ENCODE data around the gene LOXL1. TPM values are rescaled to one million over a fixed set of nuclear protein-coding genes. Genes with fewer than 3 reads are reported as not detected.

LOXL1 gene
- total RNA-seq, 1 donor from 2014 or later = 25.1 TPM

DNA sequence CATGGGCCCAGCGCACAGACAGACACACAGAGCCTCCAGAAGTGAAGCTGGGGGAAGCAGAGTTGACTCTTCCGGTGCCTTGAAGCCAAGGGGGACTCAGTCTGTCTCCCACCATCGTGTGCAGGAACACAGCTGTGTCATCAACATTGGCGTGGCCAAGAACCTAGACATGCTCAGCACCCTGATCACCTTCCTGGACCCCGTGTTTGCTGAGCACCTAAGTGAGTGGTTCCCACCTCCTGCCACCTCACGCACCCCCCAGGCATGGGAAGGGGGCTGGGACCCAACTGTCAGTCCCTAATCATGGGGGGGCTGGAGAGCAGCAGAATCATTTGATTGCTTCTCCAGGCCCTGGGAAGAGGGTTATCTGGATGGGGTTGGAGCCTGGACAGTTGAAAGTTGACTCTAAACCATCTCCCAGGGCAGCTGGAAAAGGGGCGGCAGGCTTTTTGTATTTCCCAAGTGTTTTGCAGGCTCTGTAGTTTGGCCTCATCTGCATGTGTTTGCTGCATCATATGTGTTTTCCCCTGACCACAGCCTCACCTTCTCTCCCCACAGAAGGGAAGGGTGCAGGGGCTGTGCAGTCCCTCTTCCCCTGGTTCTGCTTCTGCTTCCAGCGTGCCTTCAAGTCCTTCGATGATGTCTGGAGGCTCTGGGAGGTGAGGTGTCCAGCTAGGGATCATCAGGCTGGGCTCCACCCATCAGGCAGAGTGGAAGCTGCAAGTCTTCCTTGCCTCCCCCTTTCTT, 40.1 kb upstream of the LOXL1 start:
- Mint-ChIP-seq H3K9me3 (no peaks in the 10 kb centered on the region), H3K27ac (no peak overlapping the region), H3K4me3 (no peak overlapping the region), H3K36me3 (no peaks in the 10 kb centered on the region), H3K27me3 (peaks cover 53% of the 10 kb centered on the region), H3K4me1 (ENCODE audit: unreplicated experiment) (peaks cover 6% of the 10 kb centered on the region)
- DNase-seq (ENCODE audit: extremely low spot score, unreplicated experiment) = no peak
- TF ChIP-seq, protein P1, sequence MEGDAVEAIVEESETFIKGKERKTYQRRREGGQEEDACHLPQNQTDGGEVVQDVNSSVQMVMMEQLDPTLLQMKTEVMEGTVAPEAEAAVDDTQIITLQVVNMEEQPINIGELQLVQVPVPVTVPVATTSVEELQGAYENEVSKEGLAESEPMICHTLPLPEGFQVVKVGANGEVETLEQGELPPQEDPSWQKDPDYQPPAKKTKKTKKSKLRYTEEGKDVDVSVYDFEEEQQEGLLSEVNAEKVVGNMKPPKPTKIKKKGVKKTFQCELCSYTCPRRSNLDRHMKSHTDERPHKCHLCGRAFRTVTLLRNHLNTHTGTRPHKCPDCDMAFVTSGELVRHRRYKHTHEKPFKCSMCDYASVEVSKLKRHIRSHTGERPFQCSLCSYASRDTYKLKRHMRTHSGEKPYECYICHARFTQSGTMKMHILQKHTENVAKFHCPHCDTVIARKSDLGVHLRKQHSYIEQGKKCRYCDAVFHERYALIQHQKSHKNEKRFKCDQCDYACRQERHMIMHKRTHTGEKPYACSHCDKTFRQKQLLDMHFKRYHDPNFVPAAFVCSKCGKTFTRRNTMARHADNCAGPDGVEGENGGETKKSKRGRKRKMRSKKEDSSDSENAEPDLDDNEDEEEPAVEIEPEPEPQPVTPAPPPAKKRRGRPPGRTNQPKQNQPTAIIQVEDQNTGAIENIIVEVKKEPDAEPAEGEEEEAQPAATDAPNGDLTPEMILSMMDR (conservative IDR thresholded peaks at IDR 0.05) = no peak

- Mint-ChIP-seq H3K9me3 (no peaks in the 10 kb centered on the region), H3K4me1 (ENCODE audit: unreplicated experiment) (peaks cover 6% of the 10 kb centered on the region)
- DNase-seq (ENCODE audit: extremely low spot score, unreplicated experiment) = no peak
These were observed 39.4 kb upstream of the LOXL1 start for GRCh38 chr15:73886717-73887345.

GRCh38 chr15:73887481-73887880, 38.8 kb upstream of the LOXL1 start:
- no peak overlapping the region for H3K4me3 Mint-ChIP-seq
- TF ChIP-seq, protein P1 (conservative IDR thresholded peaks at IDR 0.05) = no peak

More at GRCh38 chr15:73886717-73887345, 39.4 kb upstream of the LOXL1 start:
- TF ChIP-seq, protein P1 (conservative IDR thresholded peaks at IDR 0.05) = no peak
- Mint-ChIP-seq H3K27me3 (peaks cover 53% of the 10 kb centered on the region), H3K4me3 (no peak overlapping the region), H3K27ac (no peak overlapping the region), H3K36me3 (no peaks in the 10 kb centered on the region)

DNA sequence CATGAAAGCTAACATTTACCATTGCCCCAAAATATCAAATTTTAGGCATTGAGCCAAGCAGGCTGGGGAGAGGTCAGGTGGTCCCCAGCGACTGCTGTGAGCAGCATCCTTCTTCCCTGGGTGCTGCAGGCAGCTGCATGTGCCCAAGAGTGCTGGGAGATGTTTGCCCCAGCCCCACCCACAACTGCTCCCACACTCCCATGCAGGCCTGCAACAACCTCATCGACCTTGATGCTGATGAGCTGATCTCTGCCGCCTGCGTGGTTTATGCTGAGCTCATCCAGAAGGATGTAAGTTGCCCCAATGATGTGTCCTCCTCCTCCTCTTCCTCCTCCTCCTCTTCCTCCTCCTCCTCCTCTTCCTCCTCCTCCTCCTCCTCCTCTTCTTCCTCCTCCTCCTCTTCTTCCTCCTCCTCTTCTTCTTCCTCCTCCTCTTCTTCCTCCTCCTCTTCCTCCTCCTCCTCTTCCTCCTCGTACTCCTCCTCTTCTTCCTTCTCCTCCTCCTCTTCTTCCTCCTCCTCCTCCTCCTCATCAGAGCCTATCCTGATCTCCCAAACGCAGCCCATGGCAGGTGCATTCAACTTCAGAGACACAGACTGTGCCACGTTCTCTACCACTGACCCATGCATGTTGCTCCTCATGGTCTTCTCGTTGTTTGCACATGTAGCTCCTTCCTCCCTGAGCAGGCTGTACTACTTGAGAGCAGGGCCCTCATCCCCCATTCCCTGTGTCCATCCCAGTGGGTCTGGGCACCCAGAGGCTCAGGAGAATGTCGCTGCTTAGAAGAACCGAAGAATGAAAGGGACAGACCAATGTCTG, 37.8 kb upstream of the LOXL1 start:
- TF ChIP-seq, protein P1 (conservative IDR thresholded peaks at IDR 0.05) = no peak
- Mint-ChIP-seq H3K27me3 (peaks cover 45% of the 10 kb centered on the region), H3K9me3 (no peaks in the 10 kb centered on the region), H3K27ac (no peak overlapping the region), H3K4me3 (no peak overlapping the region), H3K36me3 (no peaks in the 10 kb centered on the region), H3K4me1 (ENCODE audit: unreplicated experiment) (peaks cover 6% of the 10 kb centered on the region)
- no peak for DNase-seq (ENCODE audit: extremely low spot score, unreplicated experiment)

More at GRCh38 chr15:73887481-73887880, 38.8 kb upstream of the LOXL1 start:
- peaks cover 6% of the 10 kb centered on the region for H3K4me1 Mint-ChIP-seq (ENCODE audit: unreplicated experiment)
- H3K27me3 Mint-ChIP-seq = peaks cover 47% of the 10 kb centered on the region
- no peak for DNase-seq (ENCODE audit: extremely low spot score, unreplicated experiment)
- H3K36me3 Mint-ChIP-seq = no peaks in the 10 kb centered on the region
- H3K9me3 Mint-ChIP-seq = no peaks in the 10 kb centered on the region
- no peak overlapping the region for H3K27ac Mint-ChIP-seq

DNA sequence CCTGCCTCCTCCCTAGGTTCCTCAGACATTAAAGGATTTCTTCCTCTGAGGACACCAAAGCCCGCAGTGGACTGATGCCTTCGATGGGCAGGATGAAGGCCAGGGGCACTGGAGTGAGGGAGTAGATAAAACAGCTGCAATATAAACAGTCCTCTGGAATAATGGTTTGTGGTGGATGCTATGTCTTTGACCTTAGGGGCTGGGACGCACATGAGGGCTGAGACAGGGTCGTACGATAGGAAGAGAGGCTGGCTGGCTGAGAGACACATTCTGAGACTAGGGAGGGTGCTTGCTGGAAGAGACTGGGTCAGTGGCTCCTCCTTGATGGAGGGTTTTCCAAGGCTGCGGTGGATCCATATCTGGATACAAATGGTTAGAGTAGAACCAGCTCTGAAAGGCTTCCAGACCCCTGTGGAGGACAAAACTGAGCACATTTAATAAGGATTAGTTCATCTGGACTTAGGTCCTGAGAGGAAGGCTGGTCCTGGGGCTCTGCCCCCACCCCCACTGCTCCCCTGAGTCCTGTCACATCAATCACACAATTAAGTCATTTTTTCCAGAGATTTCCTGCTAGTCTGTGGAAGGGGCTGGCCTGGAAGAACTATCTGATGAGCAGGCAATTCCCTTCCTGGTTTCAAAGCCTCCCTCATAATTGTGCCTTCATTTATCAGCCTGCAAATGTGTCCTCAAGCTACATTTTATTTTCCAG, 37.1 kb upstream of the LOXL1 start:
- Mint-ChIP-seq H3K4me1 (ENCODE audit: unreplicated experiment) (peaks cover 6% of the 10 kb centered on the region), H3K27me3 (peaks cover 40% of the 10 kb centered on the region), H3K4me3 (no peak overlapping the region), H3K9me3 (no peaks in the 10 kb centered on the region), H3K36me3 (no peaks in the 10 kb centered on the region), H3K27ac (no peak overlapping the region)
- no peak for DNase-seq (ENCODE audit: extremely low spot score, unreplicated experiment)
- TF ChIP-seq, protein P1 (conservative IDR thresholded peaks at IDR 0.05) = no peak
